ENCODE results near the gene KIFC1.
"Not testable (repeated sequence)": the region's sequence is repeated elsewhere in the genome, so short reads cannot be mapped to it uniquely, and the experiment has no call there.

The KIFC1 gene

DNA sequence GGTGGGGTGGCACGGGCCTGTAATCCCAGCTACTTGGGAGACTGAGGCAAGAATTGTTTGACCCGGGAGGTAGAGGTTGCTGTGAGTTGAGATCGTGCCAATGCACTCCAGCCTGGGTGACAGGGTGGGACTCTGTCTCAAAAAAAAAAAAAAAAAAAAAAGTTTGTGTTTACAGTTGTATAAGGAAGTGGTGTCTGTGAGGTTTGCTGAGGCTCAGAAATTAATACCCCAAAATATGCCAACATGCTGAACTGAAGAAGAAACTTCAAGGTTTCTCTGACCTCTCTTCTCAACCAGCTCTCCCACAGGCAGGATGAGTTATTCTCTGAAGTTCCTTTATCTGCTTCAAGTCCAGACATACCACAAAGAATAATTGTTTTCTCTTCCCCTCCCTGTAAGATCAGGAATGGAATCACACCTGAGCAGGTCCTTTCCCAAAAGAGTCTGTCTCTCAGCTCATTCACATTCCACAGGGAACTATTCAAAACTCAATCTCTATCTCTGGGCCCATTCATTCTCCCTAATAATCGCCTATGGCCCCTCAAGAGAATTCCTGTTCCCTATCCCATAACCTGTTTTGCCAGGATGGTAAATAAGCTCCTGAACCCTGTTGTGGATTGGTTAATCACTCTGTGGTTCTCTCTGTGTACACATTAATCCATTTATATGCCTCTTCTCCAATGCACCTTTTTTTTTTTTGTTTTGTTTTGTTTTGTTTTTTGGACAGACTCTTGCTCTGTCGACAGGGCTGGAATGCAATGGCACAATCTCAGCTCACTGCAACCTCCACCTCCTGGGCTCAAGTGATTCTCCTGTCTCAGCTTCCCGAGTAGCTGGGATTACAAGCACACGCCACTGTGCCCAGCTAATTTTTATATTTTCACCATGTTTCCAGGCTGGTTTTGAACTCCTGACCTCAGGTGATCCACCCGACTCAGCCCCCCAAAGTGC is 17.4 kb upstream of the KIFC1 start:
- FAIRE-seq (no peak), DNase-seq (ENCODE audit: insufficient read length, low spot score) (no peak)

DNA sequence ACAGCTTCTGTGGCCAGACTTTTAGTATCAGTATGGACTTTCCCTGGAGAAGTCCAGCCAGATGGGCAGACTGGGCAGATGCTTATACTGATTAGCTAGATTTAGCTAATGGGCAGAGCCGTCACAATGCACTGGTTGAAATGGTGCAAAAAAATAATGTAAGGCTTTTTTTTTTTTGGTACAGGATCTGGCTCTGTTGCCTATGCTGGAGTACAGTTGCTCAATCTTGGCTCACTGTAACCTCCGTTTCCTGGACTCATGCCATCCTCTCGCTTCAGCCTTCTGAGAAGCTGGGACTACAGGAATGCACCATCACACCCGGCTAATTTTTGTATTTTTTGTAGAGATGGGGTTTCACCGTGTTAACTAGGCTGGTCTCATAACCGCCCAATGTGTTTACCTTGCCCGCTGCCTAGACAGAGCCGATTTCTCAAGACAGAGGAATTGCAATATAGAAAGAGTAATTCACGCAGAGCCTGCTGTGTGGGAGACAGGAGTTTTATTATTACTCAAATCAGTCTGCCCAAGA is 16.4 kb upstream of the KIFC1 start:
- FAIRE-seq: peak; percentile 57

DNA sequence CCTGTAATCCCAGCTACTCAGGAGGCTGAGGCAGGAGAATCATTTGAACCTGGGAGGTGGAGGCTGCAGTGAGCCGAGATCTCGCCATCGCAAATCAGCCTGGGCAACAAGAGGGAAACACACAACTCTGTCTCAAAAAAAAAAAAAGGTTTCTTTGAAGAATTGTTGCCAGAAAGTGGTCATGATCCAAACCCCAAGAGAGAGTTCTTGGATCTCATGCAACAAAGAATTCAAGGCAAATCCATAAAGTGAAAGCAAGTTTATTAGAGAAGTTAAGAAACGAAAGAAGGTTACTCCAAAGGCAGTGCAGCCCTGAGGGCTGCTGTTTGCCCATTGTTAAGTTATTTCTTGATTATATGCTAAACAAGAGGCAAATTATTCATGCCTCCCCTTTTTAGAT is 14.5 kb upstream of the KIFC1 start:
- DNase-seq (ENCODE audit: insufficient read length, low spot score) (no peak), FAIRE-seq (no peak)

More for the DNA sequence above, 16.4 kb upstream of the KIFC1 start:
- no peak for DNase-seq (ENCODE audit: insufficient read length, low spot score)

DNA sequence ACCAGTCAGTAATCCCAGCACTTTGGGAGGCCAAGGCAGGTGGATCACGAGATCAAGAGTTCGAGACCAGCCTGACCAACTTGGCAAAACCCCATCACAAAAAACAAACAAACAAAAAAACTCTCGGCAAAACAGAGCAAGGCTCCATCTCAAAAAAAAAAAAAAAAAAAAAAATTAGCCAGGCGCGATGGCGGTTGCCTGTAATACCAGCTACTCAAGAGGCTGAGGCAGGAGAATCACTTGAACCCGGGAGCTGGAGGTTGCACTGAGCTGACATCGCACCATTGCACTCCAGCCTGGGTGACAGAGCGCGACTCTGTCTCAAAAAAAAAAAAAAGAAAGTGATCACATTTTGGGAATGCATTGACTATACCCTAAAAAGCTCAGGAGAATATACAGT is 12.4 kb upstream of the KIFC1 start:
- not testable (repeated sequence) for FAIRE-seq; DNase-seq (ENCODE audit: insufficient read length, low spot score)

DNA sequence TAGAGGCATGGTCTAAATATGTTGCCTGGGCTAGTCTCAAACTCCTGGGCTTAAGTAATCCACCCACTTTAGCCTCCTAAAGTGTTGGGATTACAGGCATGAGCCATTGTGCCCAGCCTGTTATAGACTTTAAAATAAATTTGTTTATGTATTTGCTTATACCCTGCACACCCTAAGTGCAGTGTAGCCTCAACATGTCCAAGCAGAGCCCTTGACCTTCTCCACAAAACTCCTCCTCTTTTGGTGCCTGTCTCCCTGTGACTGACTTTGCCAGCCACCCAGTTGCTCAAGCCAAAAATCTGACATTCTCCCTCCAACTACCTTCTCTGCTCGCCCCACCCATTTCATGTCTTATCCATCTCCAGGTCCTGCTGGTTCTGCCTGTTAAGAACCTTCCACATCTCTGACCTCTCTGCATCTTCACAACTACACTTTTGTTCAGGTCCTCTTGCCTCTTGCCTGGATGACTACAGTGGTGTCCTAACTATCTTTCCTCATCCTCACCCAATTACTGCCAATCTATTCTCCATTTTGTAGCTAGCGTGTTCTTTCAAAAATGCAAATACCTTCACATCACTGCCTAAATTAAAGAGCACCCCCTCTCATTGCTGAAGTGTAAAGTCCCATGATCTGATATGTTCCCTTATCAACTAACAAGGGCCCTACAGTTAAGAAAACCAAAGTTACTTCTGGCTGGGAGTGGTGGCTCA is 11.2 kb upstream of the KIFC1 start:
- no peak for FAIRE-seq

DNA sequence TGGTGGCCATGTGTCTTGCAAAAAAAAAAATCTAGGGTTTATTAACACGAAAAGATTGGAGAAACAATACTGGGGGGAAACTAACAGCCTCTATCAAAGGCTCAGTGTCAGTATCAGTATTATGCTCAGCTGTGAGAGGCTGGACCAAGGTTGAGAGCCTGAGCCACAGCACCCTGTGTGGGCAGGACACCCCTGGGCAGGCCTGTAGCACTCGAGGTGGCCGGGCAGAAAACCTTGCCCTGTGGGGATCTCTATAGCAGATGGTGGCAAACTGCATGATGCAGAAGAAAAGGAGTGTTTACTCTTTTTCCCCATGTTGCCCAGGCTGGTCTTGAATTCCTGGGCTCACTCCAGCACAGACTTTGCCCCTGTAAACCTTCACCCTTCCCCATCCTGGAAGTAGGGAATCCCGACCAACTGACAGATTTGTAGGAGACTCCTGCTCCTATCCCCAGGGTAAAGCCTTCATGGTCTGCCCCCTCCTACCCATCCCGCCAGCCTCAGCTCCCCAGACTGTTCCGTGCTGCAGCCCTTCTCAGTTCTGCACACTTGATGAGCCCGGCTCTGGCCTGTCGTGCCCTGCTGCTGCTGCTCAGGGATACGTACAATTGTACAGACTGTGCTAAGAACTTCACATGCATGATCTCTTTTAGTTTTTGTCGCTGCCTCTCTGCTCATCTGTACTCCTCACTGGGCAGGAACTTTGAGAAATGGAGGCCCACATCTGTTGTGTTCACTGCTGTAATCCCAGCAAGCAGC is 8.0 kb upstream of the KIFC1 start:
- no peak for FAIRE-seq
- no peak for DNase-seq (ENCODE audit: insufficient read length, low spot score)

More for the DNA sequence above, 11.2 kb upstream of the KIFC1 start:
- no peak for DNase-seq (ENCODE audit: insufficient read length, low spot score)

DNA sequence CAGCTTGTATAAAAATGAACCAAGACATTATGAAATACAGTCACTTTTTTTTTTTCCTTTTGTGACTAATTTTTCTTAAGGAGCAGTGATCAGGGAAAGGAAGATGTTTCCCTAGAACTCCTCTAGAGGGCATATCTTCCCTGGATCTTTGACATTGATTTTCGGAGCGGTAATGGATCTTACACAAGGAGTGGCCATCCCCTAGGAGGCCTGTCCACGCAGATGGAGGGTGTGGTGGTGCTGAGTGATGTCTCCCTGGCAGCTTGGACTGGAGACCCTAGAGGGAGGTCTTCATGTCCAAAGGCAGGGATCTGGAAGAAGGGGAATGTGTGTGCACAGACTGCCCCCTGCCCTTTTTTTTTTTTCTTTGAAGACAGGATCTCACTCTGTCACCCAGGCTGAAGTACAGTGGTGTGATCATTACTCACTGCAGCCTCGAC is 7.0 kb upstream of the KIFC1 start:
- DNase-seq (ENCODE audit: insufficient read length, low spot score): peak; percentile 76
- no peak for FAIRE-seq

DNA sequence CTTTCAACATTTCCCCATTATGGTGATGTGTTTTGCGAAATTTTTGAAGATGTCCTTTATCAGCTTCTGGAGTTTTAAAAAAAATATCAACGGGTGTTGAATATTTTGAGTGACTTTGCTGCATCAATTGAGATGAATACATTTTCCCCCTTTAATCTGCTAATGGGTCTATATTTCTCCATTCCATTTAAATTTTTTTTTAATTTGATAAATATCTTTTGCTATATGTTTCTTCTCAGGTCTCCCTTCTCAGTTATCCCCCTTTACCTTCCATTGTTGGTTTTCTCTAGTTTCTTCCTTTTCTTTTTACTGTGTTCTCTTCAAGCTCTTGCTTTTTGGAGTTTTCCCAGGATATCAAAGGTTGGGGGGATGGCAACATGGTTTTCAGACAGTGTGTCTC is 1.4 kb upstream of the KIFC1 start:
- no peak for DNase-seq (ENCODE audit: insufficient read length, low spot score)
- FAIRE-seq: no peak

DNA sequence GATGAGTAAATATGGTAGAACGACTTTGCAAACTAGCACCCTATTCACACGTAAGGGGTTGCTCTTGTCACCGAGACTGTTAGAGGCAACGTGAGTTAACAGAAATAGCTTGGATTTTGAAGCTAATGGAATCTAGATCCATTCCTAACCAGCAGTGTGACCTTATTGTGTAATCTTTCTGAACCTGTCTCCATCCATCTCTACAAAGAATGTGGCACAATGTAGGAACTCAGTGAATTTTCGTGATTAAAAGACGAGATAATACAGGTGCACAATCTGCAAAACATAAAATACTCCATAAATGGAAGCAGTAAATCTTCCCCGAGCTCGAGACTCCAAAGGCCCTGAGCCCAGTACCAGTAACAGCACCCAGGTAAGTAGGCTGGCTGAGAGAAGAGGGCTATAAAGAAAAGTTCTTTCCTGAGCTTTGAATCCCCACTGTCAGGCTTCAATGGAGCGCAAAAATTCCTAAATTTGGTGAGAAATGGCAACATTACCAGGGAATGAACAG is 801 bp upstream of the KIFC1 start:
- no peak for FAIRE-seq

DNA sequence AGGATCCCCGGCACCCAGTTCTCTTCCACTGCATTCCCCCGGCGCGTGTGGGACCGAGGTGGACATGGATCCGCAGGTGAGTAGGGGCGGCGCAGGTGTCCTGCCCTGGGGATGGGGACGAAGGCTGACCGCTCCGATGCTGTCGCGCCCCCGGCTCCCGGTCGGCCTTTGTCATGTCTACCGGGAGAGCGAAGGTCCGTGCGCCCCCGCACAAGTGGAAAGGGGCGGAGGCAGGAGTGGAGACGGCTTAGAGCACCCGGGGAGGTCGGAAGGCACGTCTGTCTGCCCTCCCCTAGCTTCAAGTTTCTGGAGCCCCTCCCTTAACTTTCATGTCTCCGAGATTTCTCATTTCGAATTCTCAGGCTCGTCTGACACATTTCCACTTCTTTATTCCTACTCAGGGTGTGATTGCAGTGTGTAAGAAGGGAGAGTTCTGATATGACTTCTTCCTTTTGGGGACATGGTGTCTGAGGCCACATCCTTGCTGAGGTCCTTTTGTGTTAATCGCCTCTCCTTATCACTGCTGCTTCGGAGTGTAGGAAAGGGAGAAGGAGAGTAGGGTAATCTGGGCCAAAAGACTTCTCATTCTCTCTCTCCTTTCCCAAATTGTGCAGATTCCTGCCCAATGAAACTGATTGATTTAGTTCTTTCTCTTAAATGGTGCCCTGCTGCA is 435 bp downstream of the KIFC1 start:
- DNase-seq (ENCODE audit: insufficient read length, low spot score): no peak

More for the DNA sequence above, 801 bp upstream of the KIFC1 start:
- DNase-seq (ENCODE audit: insufficient read length, low spot score): no peak

DNA sequence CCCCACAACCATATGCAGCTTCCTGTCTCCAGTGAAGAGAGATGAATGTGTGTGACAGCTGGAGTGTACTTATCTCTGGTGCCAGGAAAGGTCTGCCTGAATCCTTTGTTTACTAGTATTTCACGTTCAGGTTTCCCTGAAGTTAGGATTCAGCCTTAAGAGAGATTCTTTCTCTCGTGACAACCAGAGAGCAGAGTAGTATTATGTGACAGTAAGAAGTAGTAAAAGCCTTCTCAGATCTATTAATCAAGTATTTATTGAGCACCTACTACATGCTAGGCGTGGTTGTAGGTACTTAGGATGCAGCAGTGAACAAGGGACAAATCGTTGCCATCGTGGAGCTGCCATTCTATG is 949 bp downstream of the KIFC1 start:
- no peak for DNase-seq (ENCODE audit: insufficient read length, low spot score)
- FAIRE-seq: no peak

More for the DNA sequence above, 435 bp downstream of the KIFC1 start:
- no peak for FAIRE-seq

DNA sequence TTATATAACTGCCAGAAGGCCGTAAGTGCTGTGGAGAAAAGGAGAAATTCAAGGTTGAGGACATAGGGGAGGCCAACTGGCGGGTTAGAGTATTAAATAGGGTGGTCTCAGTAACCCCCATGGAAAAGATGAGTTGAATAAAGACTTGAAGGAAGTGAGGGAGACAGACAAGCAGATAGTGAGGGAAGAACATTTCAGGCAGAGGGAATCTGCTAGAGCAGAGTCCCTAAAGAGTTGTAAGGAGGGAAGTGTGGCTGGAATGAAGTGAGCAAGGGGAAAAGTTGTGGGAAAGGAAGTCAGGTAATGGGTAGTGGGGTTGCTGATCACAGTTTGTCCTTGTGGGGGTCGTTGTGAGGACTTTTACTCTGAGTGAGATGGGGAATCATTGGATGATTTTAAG is 1.4 kb downstream of the KIFC1 start:
- DNase-seq (ENCODE audit: insufficient read length, low spot score): no peak
- FAIRE-seq: no peak

DNA sequence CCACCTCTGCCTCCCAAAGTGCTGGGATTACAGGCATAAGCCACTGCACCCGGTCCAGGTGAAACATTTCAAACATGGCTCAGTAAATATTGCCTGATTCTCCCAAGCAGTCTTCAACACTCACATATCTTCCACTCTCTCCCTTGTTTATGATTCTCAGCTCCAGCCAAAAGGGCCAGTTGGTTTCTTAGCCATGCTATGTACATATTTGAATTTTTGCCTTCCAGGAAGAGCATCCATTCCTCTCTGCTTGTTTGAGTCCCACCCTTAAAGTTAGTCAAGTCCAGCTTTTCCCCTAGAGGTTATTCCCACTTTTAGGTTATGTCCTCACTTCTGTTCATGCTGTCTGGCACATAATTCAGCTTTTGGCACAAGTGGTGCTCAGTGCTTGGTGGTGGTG is 5.9 kb downstream of the KIFC1 start:
- DNase-seq (ENCODE audit: insufficient read length, low spot score) (no peak), FAIRE-seq (no peak)

DNA sequence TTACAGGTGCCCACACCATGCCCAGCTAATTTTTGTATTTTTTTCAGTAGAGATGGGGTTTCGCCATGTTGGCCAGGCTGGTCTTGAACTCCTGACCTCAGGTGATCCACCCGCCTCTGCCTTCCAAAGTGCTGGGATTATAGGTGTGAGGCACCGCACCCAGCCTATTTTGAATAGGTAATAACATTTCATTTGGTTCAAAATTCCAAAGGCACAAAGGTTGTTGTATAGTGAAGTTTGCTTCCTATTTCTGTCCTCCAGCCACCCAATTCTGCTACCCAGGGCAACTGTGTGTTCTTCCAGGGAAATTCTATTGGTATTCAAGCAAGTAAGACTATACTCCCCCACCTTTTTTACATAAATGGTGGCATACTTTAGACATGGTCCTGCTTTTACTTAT is 7.0 kb downstream of the KIFC1 start:
- DNase-seq (ENCODE audit: insufficient read length, low spot score); FAIRE-seq: not testable (repeated sequence)

DNA sequence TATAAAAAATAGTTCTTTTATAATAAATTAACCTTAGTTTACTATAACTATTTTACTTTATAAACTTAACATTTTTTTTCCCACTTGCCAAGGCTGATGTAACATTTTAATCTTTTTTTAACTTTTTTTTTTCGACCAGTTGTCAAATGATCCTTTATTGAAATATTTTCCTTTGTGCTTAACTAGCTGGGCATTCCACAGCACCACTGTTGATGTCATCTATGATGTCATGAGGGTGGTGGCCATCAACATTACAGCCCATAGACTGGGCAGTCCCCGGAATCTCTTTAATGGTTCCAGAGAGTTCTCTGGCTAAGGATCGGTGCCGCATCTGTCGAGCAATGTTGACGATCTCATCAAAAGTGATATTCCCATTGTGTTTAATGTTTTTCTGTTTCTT is 8.3 kb downstream of the KIFC1 start:
- FAIRE-seq; DNase-seq (ENCODE audit: insufficient read length, low spot score): not testable (repeated sequence)

DNA sequence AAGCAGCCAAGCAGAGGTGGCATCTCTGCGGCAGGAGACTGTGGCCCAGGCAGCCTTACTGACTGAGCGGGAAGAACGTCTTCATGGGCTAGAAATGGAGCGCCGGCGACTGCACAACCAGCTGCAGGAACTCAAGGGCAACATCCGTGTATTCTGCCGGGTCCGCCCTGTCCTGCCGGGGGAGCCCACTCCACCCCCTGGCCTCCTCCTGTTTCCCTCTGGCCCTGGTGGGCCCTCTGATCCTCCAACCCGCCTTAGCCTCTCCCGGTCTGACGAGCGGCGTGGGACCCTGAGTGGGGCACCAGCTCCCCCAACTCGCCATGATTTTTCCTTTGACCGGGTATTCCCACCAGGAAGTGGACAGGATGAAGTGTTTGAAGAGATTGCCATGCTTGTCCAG is 13.3 kb downstream of the KIFC1 start:
- FAIRE-seq: no peak
- DNase-seq (ENCODE audit: insufficient read length, low spot score): no peak

DNA sequence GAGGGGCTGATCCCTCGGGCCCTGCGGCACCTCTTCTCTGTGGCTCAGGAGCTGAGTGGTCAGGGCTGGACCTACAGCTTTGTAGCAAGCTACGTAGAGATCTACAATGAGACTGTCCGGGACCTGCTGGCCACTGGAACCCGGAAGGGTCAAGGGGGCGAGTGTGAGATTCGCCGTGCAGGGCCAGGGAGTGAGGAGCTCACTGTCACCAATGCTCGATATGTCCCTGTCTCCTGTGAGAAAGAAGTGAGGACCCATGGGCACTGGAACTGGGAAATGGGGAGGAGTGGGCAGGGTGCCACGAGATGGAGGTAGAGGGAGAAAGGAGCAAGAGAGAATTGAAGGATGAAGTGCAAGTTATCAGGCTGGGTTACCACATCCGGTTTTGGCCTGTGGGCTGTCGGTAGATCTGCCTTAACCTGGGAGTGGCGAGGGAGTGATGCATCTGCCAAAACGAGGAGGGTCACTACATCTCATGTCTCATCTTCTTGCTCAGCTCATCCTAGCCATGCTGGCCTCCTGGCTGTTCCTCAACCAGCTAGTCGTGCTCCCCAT is 13.8 kb downstream of the KIFC1 start:
- no peak for FAIRE-seq
- DNase-seq (ENCODE audit: insufficient read length, low spot score): no peak

DNA sequence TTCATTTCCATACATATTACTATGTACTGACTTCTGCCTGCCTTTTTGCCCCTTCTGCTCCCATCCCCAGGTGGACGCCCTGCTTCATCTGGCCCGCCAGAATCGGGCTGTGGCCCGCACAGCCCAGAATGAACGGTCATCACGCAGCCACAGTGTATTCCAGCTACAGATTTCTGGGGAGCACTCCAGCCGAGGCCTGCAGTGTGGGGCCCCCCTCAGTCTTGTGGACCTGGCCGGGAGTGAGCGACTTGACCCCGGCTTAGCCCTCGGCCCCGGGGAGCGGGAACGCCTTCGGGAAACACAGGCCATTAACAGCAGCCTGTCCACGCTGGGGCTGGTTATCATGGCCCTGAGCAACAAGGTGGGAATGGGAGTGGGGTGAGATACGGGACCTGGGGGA is 14.5 kb downstream of the KIFC1 start:
- FAIRE-seq: no peak
- no peak for DNase-seq (ENCODE audit: insufficient read length, low spot score)

DNA sequence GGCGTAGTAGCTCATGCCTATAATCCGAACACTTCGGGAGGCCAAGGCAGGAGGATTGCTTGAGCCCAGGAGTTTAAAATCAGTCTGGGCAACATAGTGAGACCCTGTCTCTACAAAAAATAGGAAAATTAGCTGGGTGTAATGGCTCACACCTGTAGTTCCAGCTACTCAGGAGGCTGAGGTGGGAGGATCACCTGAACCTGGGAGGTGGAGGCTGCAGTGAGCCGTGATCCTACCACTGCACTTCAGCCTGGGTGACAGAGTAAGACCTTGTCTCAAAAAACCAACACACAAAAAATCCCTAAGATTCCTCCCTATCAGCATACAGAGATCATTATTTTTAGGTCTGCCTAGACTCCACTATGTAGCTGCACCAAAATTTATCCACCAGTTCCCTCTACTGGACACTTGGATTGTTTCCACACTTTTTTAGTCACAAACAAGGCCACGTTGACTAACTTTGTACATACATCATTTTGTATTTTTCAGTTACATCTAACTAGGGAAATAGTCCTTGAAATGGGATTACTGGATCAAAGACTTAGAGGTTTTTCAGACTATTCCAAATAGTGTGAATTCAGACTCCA is 15.6 kb downstream of the KIFC1 start:
- DNase-seq (ENCODE audit: insufficient read length, low spot score) (no peak), FAIRE-seq (no peak)
